Endothelial cell (in vitro differentiated cells): Measurements from ENCODE around the gene CDC42SE2. TPM values are rescaled to one million over a fixed set of nuclear protein-coding genes. Genes with fewer than 3 reads are reported as not detected.

Source experiments
- DNase-seq: peaks from one replicate; pipeline ENCODE4 v3.0.0; 2021; ENCODE audit warnings: low spot score
- H3K27ac Mint-ChIP-seq: one replicate; pipeline ENCODE4 v1.8.0; 2021; ENCODE audit warnings: mixed read lengths, inconsistent platforms; ENCODE audit not compliant: unreplicated experiment
- H3K27me3 Mint-ChIP-seq: one replicate; pipeline ENCODE4 v1.8.0; 2021; ENCODE audit warnings: mild to moderate bottlenecking, moderate library complexity, mixed read lengths, inconsistent platforms; ENCODE audit not compliant: unreplicated experiment
- H3K36me3 Mint-ChIP-seq: one replicate; pipeline ENCODE4 v1.8.0; 2021; ENCODE audit warnings: mild to moderate bottlenecking, low read depth, mixed read lengths, inconsistent platforms; ENCODE audit not compliant: unreplicated experiment
- H3K4me1 Mint-ChIP-seq: one replicate; pipeline ENCODE4 v1.8.0; 2021; ENCODE audit warnings: mild to moderate bottlenecking, mixed read lengths, inconsistent platforms; ENCODE audit not compliant: unreplicated experiment
- H3K4me3 Mint-ChIP-seq: one replicate; pipeline ENCODE4 v1.8.0; 2021; ENCODE audit warnings: mild to moderate bottlenecking, mixed read lengths, inconsistent platforms; ENCODE audit not compliant: unreplicated experiment
- H3K9me3 Mint-ChIP-seq: one replicate; pipeline ENCODE4 v1.8.0; 2021; ENCODE audit warnings: mixed read lengths, inconsistent platforms; ENCODE audit not compliant: unreplicated experiment
- CTCF ChIP-seq: fragments of 200-600 bp; sonication (generic); IDR thresholded peaks from one replicate; pipeline ENCODE4 v1.5.0; 2021; ENCODE audit warnings: antibody characterized with exemption; ENCODE audit not compliant: unreplicated experiment
- total RNA-seq: library from RNA; stranded (reverse); fragmentation: NEBNext Ultra II Directional; extraction: Animal tissue kit (Norgen Biotek cat#: 25700); gene quantifications from one replicate; pipeline ENCODE4 v1.2.1, GENCODE V29; 2021; ENCODE audit not compliant: unreplicated experiment

Gene CDC42SE2
- total RNA-seq, 1 donor from 2014 or later: 22.2 TPM

- no peak for DNase-seq
- no peak overlapping the region for H3K4me3 Mint-ChIP-seq
- no peak for TF ChIP-seq CTCF
- H3K27me3 Mint-ChIP-seq: no peaks in the 10 kb centered on the region
- H3K4me1 Mint-ChIP-seq: peaks cover 7% of the 10 kb centered on the region
- no peak overlapping the region for H3K27ac Mint-ChIP-seq
- peaks cover 3% of the 10 kb centered on the region for H3K36me3 Mint-ChIP-seq
- H3K9me3 Mint-ChIP-seq: no peaks in the 10 kb centered on the region
These were observed 100.1 kb downstream of the CDC42SE2 start for GRCh38 chr5:131363811-131364506.

GRCh38 chr5:131364507-131365050 lies 100.7 kb downstream of the CDC42SE2 start:
- no peak for TF ChIP-seq CTCF
- H3K27me3 Mint-ChIP-seq: no peaks in the 10 kb centered on the region
- no peak for DNase-seq
- H3K27ac Mint-ChIP-seq: no peak overlapping the region
- H3K4me1 Mint-ChIP-seq: peaks cover 7% of the 10 kb centered on the region
- no peaks in the 10 kb centered on the region for H3K9me3 Mint-ChIP-seq
- no peak overlapping the region for H3K4me3 Mint-ChIP-seq
- H3K36me3 Mint-ChIP-seq: peaks cover 3% of the 10 kb centered on the region

- no peak for TF ChIP-seq CTCF
These were observed 102.6 kb downstream of the CDC42SE2 start for GRCh38 chr5:131366428-131366827.

GRCh38 chr5:131367219-131367860 lies 103.5 kb downstream of the CDC42SE2 start:
- TF ChIP-seq CTCF: no peak
- Mint-ChIP-seq H3K4me3 (no peak overlapping the region), H3K27me3 (no peaks in the 10 kb centered on the region), H3K36me3 (no peaks in the 10 kb centered on the region), H3K27ac (no peak overlapping the region), H3K4me1 (peaks cover 7% of the 10 kb centered on the region), H3K9me3 (no peaks in the 10 kb centered on the region)
- DNase-seq: no peak

More at GRCh38 chr5:131366428-131366827, 102.6 kb downstream of the CDC42SE2 start:
- H3K36me3 Mint-ChIP-seq: no peaks in the 10 kb centered on the region
- DNase-seq: no peak
- H3K4me3 Mint-ChIP-seq: no peak overlapping the region
- H3K9me3 Mint-ChIP-seq: no peaks in the 10 kb centered on the region
- H3K27ac Mint-ChIP-seq: no peak overlapping the region
- H3K4me1 Mint-ChIP-seq: peaks cover 7% of the 10 kb centered on the region
- H3K27me3 Mint-ChIP-seq: no peaks in the 10 kb centered on the region

GRCh38 chr5:131368866-131369265 lies 105.0 kb downstream of the CDC42SE2 start:
- no peak overlapping the region for H3K27ac Mint-ChIP-seq
- H3K27me3 Mint-ChIP-seq: no peaks in the 10 kb centered on the region
- no peaks in the 10 kb centered on the region for H3K36me3 Mint-ChIP-seq
- DNase-seq: no peak
- H3K4me3 Mint-ChIP-seq: no peak overlapping the region
- TF ChIP-seq CTCF: no peak
- H3K9me3 Mint-ChIP-seq: no peaks in the 10 kb centered on the region
- H3K4me1 Mint-ChIP-seq: peaks cover 7% of the 10 kb centered on the region
